ENCODE data around the gene IL4. TPM values are rescaled to one million over a fixed set of nuclear protein-coding genes. Genes with fewer than 3 reads are reported as not detected.

Gene IL4
- total and polyA plus RNA-seq, 2 of the 13 experiments (the other 11 are each of a cell fraction or from before 2014, with no cell fraction given) = not detected

- no TSS peak for BruUV-seq (replicated peaks)
- no peaks in the 10 kb centered on the region for H3K79me2 ChIP-seq (ENCODE audit: insufficient read depth, low read length)
- no peaks in the 10 kb centered on the region for H4K20me1 ChIP-seq (ENCODE audit: insufficient read depth, low read length)
- TF ChIP-seq ZNF572 (CRISPR knock-in tag; IDR thresholded peaks at IDR 0.05) (no peak), FOXP1 (IDR thresholded peaks at IDR 0.05) (no peak), FOXP1 (CRISPR knock-in tag; IDR thresholded peaks at IDR 0.05) (no peak), ATF4 (CRISPR knock-in tag; IDR thresholded peaks at IDR 0.05) (no peak), ZNF232 (CRISPR knock-in tag; IDR thresholded peaks at IDR 0.05; ENCODE audit: borderline replicate concordance) (no peak), ZNF780A (CRISPR knock-in tag; IDR thresholded peaks at IDR 0.05) (no peak), MED8 (CRISPR knock-in tag; IDR thresholded peaks at IDR 0.05; ENCODE audit: insufficient replicate concordance) (no peak), TCF7L2 (IDR thresholded peaks at IDR 0.05; ENCODE audit: low read depth, low read length) (no peak), MLXIP (CRISPR knock-in tag; IDR thresholded peaks at IDR 0.05; ENCODE audit: borderline replicate concordance) (no peak)
- TF ChIP-seq, protein P1, sequence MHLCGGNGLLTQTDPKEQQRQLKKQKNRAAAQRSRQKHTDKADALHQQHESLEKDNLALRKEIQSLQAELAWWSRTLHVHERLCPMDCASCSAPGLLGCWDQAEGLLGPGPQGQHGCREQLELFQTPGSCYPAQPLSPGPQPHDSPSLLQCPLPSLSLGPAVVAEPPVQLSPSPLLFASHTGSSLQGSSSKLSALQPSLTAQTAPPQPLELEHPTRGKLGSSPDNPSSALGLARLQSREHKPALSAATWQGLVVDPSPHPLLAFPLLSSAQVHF (CRISPR knock-in tag; IDR thresholded peaks at IDR 0.05) = no peak
- no peaks in the 10 kb centered on the region for H3K9me3 ChIP-seq (ENCODE audit: low read length)
- no peak overlapping the region for H3K4me2 ChIP-seq (ENCODE audit: low read depth, low read length)
- POLR2A ChIA-PET = no interaction called here
- H3K4me1 ChIP-seq (ENCODE audit: insufficient read depth, low read length) = no peaks in the 10 kb centered on the region
- no peak overlapping the region for H2AFZ ChIP-seq (ENCODE audit: low read length)
- DNase-seq (ENCODE audit: low spot score) = no peak
- no peaks in the 10 kb centered on the region for H3K27me3 ChIP-seq (ENCODE audit: control insufficient read depth in 1 of 2, insufficient read depth in 2 of 2, low read length in 2 of 2)
- CTCF ChIA-PET (ENCODE audit: low intra/inter-chr PET ratio, low total read pairs) = no interaction called here
- no peak overlapping the region for H3K9ac ChIP-seq (ENCODE audit: insufficient read depth, low read depth, low read length)
- in situ Hi-C loops (cut with HindIII; ENCODE audit: extremely low pct_ligation_motif_present, low pct_unique_long_range_greater_than_20kb) = no loop called here
- FAIRE-seq = no peak
- intact Hi-C loops (cut with micrococcal nuclease; ENCODE audit: unreplicated experiment) = no loop called here
- ATAC-seq = no peak
- peaks cover 2 to 3% of the 10 kb centered on the region in 2 experiments; a peak in 1 of 5 replicates for H3K36me3 ChIP-seq (replicated peaks in 1 of 2; ENCODE audit: control insufficient read depth in 1 of 2, insufficient read depth in 2 of 2, low read length in 2 of 2)
- H3K27ac ChIP-seq (ENCODE audit: extremely low read length, insufficient read depth, low read length) = no peak overlapping the region
- 85% methylated on average over 4 of the region's 4 CpGs for WGBS (ENCODE audit: low lambda C conversion rate)
- no peak overlapping the region for H3K4me3 ChIP-seq (replicated peaks in 1 of 3; ENCODE audit: insufficient read depth in 1 of 3, low read depth in 2 of 3, low read length in 3 of 3)
Observed at GRCh38 chr5:132695956-132696355, 22.2 kb downstream of the IL4 start.

All from HepG2 (cell line).